GM13977 (cell line): ENCODE measurements around the gene CHMP4B.

ENCODE experiments used
- DNase-seq: peaks from one replicate; pipeline ENCODE4 v3.0.0; 2012; ENCODE audit warnings: low spot score
- in situ Hi-C: fragments of 300-500 bp; cut with MboI; formaldehyde crosslinking; loops from one replicate; pipeline ENCODE4 v1.12.0; 2022; ENCODE audit warnings: low sequenced_read_pairs, low pct_unique_long_range_greater_than_20kb, mixed read lengths, inconsistent platforms; ENCODE audit not compliant: unreplicated experiment
- TF ChIP-seq, protein P1 (sequence below): IDR thresholded peaks from 2 replicates; pipeline ENCODE4 v1.5.1; 2012; ENCODE audit warnings: mild to moderate bottlenecking, control low read depth; ENCODE audit not compliant: insufficient read depth; ENCODE audit errors: extremely low read depth, missing control alignments

Gene CHMP4B

DNA sequence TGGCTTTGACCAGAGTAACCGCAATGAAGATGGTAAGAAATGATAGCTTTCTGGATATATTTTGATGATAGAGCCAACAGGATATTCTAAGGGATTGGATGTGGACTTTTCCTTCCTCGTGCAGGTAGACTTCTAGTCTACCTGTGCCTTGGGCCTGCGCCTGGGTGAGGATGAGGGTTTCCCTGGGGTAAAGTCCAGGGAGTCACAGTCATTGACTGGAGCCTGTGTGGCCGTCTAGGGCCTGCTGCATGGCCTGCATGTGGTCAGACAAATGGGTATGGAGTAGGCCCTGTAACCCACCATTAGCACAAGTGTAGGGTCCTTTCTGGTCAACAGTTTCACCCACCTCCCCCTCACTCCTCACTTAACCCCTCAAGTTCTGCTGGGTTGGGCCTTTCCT lies 12.7 kb upstream of the CHMP4B start:
- TF ChIP-seq, protein P1, sequence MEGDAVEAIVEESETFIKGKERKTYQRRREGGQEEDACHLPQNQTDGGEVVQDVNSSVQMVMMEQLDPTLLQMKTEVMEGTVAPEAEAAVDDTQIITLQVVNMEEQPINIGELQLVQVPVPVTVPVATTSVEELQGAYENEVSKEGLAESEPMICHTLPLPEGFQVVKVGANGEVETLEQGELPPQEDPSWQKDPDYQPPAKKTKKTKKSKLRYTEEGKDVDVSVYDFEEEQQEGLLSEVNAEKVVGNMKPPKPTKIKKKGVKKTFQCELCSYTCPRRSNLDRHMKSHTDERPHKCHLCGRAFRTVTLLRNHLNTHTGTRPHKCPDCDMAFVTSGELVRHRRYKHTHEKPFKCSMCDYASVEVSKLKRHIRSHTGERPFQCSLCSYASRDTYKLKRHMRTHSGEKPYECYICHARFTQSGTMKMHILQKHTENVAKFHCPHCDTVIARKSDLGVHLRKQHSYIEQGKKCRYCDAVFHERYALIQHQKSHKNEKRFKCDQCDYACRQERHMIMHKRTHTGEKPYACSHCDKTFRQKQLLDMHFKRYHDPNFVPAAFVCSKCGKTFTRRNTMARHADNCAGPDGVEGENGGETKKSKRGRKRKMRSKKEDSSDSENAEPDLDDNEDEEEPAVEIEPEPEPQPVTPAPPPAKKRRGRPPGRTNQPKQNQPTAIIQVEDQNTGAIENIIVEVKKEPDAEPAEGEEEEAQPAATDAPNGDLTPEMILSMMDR: no peak
- in situ Hi-C loops: no loop called here

DNA sequence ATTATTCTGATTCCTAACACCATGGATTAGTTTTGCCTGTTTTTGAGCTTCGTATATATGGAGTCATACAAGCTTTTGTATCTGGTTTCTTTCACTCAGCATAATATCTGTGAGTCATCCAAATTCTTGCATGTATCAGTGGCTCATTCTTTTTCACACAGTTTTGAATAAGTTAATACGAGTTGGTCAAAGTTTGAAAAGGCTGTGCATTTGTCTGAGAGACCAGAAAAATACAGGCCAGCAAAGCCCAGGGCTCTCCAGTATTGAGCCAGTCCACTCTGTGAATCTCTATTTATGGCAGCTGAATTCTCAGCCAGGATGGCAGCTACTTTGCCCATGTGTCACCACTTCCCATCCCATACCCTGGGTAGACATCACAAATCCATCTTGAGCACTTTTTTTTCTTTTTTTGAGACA lies 7.2 kb upstream of the CHMP4B start:
- DNase-seq: no peak
- in situ Hi-C loops: no loop called here
- TF ChIP-seq, protein P1: no peak

More for the DNA sequence above, 12.7 kb upstream of the CHMP4B start:
- no peak for DNase-seq

DNA sequence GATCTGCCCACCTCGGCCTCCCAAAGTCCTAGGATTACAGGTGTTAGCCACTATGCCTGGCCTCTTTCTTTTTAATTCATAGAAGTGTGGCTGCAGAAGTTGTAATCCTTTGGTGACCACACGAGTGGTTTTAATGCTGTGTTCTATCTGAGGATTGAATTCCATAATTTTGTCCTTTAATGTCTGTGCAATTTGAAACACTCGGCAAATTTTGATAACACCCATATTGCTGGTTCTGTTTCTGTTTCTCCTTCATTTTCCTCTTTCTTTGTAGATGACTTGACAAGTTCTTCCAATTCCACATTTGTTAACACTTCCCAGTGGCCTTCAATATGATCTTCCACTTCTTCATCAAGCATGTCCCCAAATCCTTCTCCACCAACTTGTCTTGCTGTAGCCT lies 2.8 kb upstream of the CHMP4B start:
- TF ChIP-seq, protein P1: no peak
- DNase-seq: no peak
- in situ Hi-C loops: no loop called here

DNA sequence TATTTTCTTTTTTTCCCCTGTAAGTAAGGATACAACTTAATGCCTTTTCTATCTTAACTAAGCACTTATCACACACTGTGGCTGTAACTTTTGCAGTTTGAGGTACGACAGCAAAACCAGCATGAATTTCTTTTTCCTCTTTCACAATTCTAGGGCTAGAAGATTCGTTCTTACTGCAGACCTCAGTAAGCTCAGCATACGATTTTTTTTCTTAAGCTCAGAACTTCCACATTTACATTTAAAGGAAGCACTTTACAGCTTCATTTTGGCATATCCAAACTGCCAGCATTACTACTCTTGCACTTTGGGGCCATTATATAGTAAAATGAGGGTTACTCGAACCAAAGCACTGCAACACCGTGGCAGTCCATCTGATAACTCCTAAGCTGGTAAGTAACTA lies 889 bp upstream of the CHMP4B start:
- no peak for DNase-seq
- TF ChIP-seq, protein P1: no peak
- in situ Hi-C loops: no loop called here

DNA sequence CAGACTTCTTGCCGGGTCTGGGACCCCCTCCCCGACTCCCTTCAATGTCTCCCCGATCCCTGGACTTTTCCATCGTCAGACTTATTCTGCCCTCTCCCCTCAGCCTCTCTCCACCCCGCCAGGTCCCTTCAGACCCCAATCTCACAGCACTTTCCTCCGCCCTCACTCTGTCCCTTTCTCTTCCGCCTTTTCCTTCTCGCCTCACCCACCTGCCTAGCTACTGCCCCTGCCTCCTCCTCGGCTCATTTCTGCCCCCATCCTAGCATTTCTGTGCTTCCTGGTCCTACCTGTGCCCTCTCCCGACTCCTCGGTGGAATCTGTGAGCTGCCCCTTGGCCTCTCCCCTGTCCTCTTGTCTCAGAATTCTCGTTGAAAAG lies 616 bp downstream of the CHMP4B start:
- no peak for DNase-seq

DNA sequence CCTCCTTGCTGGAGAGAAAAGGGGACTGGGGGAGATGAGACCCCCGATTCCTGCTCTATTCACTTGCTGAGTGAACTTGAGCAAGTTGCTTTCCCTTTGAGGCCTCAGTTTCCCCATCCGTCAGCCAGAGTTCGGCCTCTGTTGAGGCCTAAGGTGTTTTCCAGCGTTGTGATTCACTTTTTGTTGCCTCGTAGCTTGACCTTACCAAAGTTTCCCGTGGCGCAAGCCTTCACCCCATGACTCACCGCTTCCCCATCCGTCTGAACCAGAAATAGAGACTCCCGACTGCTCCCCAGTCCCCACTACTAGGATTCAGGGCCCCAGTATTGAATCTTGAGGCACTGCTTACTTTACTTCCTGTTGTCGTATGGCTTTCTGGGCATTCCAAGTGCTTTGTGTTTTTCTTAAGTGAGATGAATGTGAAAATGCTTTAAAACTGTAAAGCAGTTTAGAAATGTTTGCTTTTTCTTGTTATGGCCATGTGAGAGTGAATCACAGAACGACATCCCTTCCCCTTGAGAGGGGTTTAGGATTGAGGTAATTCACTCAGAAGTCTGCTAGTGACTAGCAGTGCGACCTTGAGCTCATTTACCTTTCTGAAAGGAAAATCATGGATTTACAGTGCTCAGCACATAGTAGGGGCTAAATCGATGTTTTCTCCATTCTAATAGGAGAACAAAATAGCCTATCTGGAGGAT lies 1.2 kb downstream of the CHMP4B start:
- DNase-seq: no peak
- TF ChIP-seq, protein P1: no peak
- in situ Hi-C loops: no loop called here

More for the DNA sequence above, 616 bp downstream of the CHMP4B start:
- TF ChIP-seq, protein P1: no peak
- in situ Hi-C loops: no loop called here
